PC-3 (cell line): Measurements from ENCODE around the gene KIAA0513.

Experiments
- EZH2 ChIP-seq: fragments of 300-600 bp; sonication (generic); IDR thresholded peaks from one replicate; pipeline ENCODE4 v1.6.1; 2017; ENCODE audit warnings: antibody characterized with exemption, mild to moderate bottlenecking, low read length; ENCODE audit not compliant: unreplicated experiment
- TF ChIP-seq, protein P1 (sequence below): fragments of 300-600 bp; sonication (generic); conservative IDR thresholded peaks from 2 replicates; pipeline ENCODE4 v1.5.1; 2017; ENCODE audit warnings: antibody characterized with exemption, low read depth, mild to moderate bottlenecking, low read length

DNA sequence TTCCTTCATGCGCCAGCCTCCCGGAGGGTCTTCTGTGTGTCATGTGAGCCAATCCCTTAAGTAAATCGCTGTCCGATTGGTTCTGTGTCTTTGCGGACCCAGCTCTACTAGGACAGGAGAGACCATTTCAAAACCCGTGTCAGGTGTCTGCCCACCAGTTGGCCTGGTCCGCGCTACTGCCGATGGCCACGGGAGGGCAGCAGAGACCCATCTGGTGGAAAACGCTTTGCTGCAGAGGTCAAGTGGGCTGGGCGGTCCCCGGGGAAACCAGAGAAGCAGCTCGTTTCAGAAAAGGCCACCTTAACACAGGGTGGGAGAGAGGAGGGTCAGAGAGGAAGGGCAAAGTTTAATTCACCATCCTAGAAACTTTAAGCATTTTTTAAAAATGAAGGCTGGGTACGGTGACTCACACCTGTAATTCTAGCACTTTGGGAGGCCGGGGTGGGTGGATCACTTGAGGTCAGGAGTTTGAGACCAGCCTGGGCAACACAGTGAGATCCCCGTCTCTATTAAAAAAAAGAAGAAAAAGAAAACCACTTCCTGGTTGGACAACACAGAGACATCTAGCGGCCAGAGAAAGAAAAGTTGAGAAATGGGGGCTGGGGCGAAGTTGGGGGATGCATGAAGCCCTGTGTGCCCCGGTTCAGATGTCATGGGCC lies 87.4 kb downstream of the KIAA0513 start:
- TF ChIP-seq, protein P1, sequence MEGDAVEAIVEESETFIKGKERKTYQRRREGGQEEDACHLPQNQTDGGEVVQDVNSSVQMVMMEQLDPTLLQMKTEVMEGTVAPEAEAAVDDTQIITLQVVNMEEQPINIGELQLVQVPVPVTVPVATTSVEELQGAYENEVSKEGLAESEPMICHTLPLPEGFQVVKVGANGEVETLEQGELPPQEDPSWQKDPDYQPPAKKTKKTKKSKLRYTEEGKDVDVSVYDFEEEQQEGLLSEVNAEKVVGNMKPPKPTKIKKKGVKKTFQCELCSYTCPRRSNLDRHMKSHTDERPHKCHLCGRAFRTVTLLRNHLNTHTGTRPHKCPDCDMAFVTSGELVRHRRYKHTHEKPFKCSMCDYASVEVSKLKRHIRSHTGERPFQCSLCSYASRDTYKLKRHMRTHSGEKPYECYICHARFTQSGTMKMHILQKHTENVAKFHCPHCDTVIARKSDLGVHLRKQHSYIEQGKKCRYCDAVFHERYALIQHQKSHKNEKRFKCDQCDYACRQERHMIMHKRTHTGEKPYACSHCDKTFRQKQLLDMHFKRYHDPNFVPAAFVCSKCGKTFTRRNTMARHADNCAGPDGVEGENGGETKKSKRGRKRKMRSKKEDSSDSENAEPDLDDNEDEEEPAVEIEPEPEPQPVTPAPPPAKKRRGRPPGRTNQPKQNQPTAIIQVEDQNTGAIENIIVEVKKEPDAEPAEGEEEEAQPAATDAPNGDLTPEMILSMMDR: peak; percentile 92
- no peak for TF ChIP-seq EZH2
